Measurements from ENCODE around the gene PPT1.

Gene PPT1

DNA sequence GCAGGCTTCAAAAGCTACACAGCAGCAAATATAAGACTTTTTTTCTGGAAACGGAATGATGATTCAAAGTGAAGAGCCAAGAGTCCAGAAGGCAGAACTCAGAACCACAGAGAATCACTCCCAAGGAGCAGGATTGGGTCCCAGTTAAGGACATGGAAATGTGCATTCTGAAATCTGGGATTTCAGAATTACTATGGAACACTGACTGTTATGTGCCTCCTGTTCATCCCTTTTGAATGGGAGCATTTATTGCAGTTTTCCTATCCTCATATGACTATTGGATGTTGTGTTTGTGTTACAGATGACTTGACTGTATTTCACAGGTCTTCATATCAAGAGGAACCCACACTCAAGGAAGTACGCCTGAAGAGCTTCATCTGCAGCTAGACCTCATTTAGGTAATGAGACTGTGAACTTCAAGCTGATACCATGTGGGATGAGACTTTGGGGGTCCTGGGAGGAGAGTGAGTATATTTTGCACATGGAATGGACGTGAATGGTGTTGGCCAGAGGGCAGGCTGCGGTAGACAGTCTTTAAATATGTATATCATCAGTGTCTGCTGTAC is 73.6 kb downstream of the PPT1 start:
- DNase-seq: no peak
